Endothelial cell of umbilical vein (primary cell): ENCODE measurements around the gene APBB2. TPM values are rescaled to one million over a fixed set of nuclear protein-coding genes. Genes with fewer than 3 reads are reported as not detected.

ENCODE experiments used
- BruUV-seq: library from RNA; stranded (reverse); fragments of 400-500 nt; replicated peaks from 2 replicates; lab custom pipeline; 2021; lab: Mats Ljungman, UMichigan
- CTCF ChIA-PET: fragments of 300-600, 350-600 bp; sonication (Branson Sonifier 250); formaldehyde crosslinking; loops from one replicate; lab custom pipeline; 2021; ENCODE audit warnings: antibody characterized with exemption, inconsistent platforms; lab: Charles Lee
- POLR2A ChIA-PET: fragments of 300-600, 350-600 bp; sonication (Branson Sonifier 250); formaldehyde crosslinking; loops from one replicate; lab custom pipeline; 2021; ENCODE audit warnings: antibody characterized with exemption, inconsistent platforms; lab: Charles Lee
- DNase-seq: peaks from one replicate; pipeline ENCODE4 v3.0.0-alpha.2; 2011; ENCODE audit warnings: low read depth, low spot score
- FAIRE-seq: peaks from 2 replicates; lab custom pipeline; 2011; peaks lifted over from hg19 to GRCh38; lab: Jason Lieb, UNC
- H2AFZ ChIP-seq: 2 replicates; pipeline ENCODE4 v1.6.0; 2012; ENCODE audit warnings: low read depth, low read length, control low read depth, inconsistent platforms
- H3K27ac ChIP-seq: 2 replicates; pipeline ENCODE4 v1.5.1; 2011; ENCODE audit warnings: low read depth, mild to moderate bottlenecking, control low read depth, low read length, moderate library complexity; ENCODE audit not compliant: insufficient read depth
- H3K27me3 ChIP-seq, 2 experiments: 2 replicates each; pipeline versions ENCODE4 v1.6.0 to v1.6.1; 2011; ENCODE audit warnings: low read length in 2 of 2, mixed read lengths in 1 of 2; ENCODE audit not compliant: control insufficient read depth in 2 of 2, insufficient read depth in 2 of 2
- H3K36me3 ChIP-seq, 2 experiments: 2 replicates in 1 of 2; 3 replicates in 1 of 2; pipeline ENCODE4 v1.5.1; 2011; ENCODE audit warnings: low read length in 2 of 2, mild to moderate bottlenecking in 1 of 2, moderate library complexity in 1 of 2; ENCODE audit not compliant: control insufficient read depth in 2 of 2, insufficient read depth in 2 of 2; ENCODE audit errors: extremely low read depth in 1 of 2
- H3K4me1 ChIP-seq: 3 replicates; pipeline ENCODE4 v1.5.1; 2011; ENCODE audit warnings: mild to moderate bottlenecking, low read length; ENCODE audit not compliant: control insufficient read depth, insufficient read depth; ENCODE audit errors: extremely low read depth
- H3K4me2 ChIP-seq: 2 replicates; pipeline ENCODE4 v1.6.1; 2011; ENCODE audit warnings: low read length, control low read depth, mixed read lengths; ENCODE audit not compliant: insufficient read depth
- H3K4me3 ChIP-seq, 3 experiments: fragments of 200-600 bp in 1 of 3; sonication (generic), shearing (Covaris generic) in 1 of 3; replicated peaks in 1 of 3; 2 replicates each; pipeline ENCODE4 v1.5.1; 2011 to 2016; ENCODE audit warnings: control low read depth in 3 of 3, low read length in 3 of 3, mild to moderate bottlenecking in 2 of 3, inconsistent platforms in 1 of 3, low read depth in 1 of 3, moderate library complexity in 1 of 3; ENCODE audit not compliant: insufficient read depth in 1 of 3
- H3K79me2 ChIP-seq: 2 replicates; pipeline ENCODE4 v1.6.0; 2012; ENCODE audit warnings: low read length, inconsistent platforms; ENCODE audit not compliant: control insufficient read depth, insufficient read depth
- H3K9ac ChIP-seq: replicated peaks from 2 replicates; pipeline ENCODE3; 2011; ENCODE audit warnings: low read length, control low read depth; ENCODE audit not compliant: insufficient read depth; ENCODE audit errors: extremely low read depth
- H3K9me1 ChIP-seq: replicated peaks from 3 replicates; pipeline ENCODE4 v1.6.0; 2011; ENCODE audit warnings: mild to moderate bottlenecking, low read length; ENCODE audit not compliant: control insufficient read depth, insufficient read depth; ENCODE audit errors: extremely low read depth
- H3K9me3 ChIP-seq: replicated peaks from 2 replicates; pipeline ENCODE4 v1.5.1; 2012; ENCODE audit warnings: low read length, inconsistent platforms; ENCODE audit not compliant: control insufficient read depth, insufficient read depth
- H4K20me1 ChIP-seq: replicated peaks from 2 replicates; pipeline ENCODE3; 2011; ENCODE audit warnings: mild to moderate bottlenecking, low read length; ENCODE audit not compliant: control insufficient read depth, insufficient read depth; ENCODE audit errors: extremely low read depth
- CTCF ChIP-seq, 2 donors: IDR thresholded peaks; 1 replicate in 1 of 2; 2 replicates in 1 of 2; pipeline ENCODE4 v1.5.1; 2011; ENCODE audit warnings: low read length in 2 of 2, mild to moderate bottlenecking in 2 of 2, moderate library complexity in 2 of 2, control low read depth in 1 of 2, inconsistent platforms in 1 of 2, low read depth in 1 of 2; ENCODE audit not compliant: insufficient read depth in 1 of 2; ENCODE audit errors: extremely low read depth in 1 of 2
- EZH2 ChIP-seq: IDR thresholded peaks from 2 replicates; pipeline ENCODE4 v1.6.1; 2012; ENCODE audit warnings: borderline replicate concordance, low read depth, mild to moderate bottlenecking, moderate library complexity, low read length, inconsistent platforms; ENCODE audit not compliant: severe bottlenecking
- FOS ChIP-seq: IDR thresholded peaks from 2 replicates; pipeline ENCODE4 v1.6.1; 2011; ENCODE audit warnings: mild to moderate bottlenecking, low read length, moderate library complexity, borderline replicate concordance; ENCODE audit not compliant: insufficient read depth
- GATA2 ChIP-seq: IDR thresholded peaks from 2 replicates; pipeline ENCODE4 v1.7.0; 2011; ENCODE audit warnings: low read depth, mild to moderate bottlenecking, moderate library complexity, mixed read lengths, low read length; ENCODE audit not compliant: insufficient read length, insufficient read depth
- JUN ChIP-seq: IDR thresholded peaks from 2 replicates; pipeline ENCODE4 v1.6.1; 2011; ENCODE audit warnings: borderline replicate concordance, low read depth; ENCODE audit not compliant: insufficient read length, insufficient read depth
- MAX ChIP-seq: IDR thresholded peaks from 2 replicates; pipeline ENCODE4 v1.6.1; 2011; ENCODE audit not compliant: insufficient read depth, insufficient read length
- MYC ChIP-seq: IDR thresholded peaks from one replicate; pipeline ENCODE4 v1.6.1; 2011; ENCODE audit warnings: mild to moderate bottlenecking, low read depth, low read length
- POLR2A ChIP-seq: IDR thresholded peaks from 2 replicates; pipeline ENCODE4 v1.6.1; 2012; ENCODE audit warnings: low read depth, mild to moderate bottlenecking, control low read depth, low read length
- POLR2AphosphoS5 ChIP-seq: IDR thresholded peaks from 2 replicates; pipeline ENCODE4 v1.6.1; 2012; ENCODE audit warnings: low read depth, mild to moderate bottlenecking, control low read depth, low read length, moderate library complexity; ENCODE audit not compliant: insufficient read depth
- dilution Hi-C: fragments of 300-500 bp; cut with MboI; formaldehyde crosslinking; loops from one replicate; pipeline ENCODE4 v1.15.0; 2019; ENCODE audit warnings: low sequenced_read_pairs; ENCODE audit not compliant: extremely low pct_ligation_motif_present
- intact Hi-C: fragments of 100-400 bp; cut with micrococcal nuclease; formaldehyde crosslinking; loops from one replicate; pipeline ENCODE4 v1.10.0; 2022
- polyA plus RNA-seq, 4 experiments: library from polyadenylated mRNA; depleted of rRNA in 3 of 4; stranded (reverse) in 3 of 4; unstranded in 1 of 4; fragments of >200 nt; gene quantifications; 2 replicates each; pipeline versions ENCODE4 v1.2.1 to v1.2.3, GENCODE V29; 2011 to 2012; ENCODE audit warnings: missing spikeins in 1 of 4
- total RNA-seq: library from RNA; stranded (reverse); gene quantifications from 2 replicates; pipeline ENCODE4 v1.2.3, GENCODE V29; 2021

The APBB2 gene
- total and polyA plus RNA-seq, 2 donors (not counting 3 experiments of a cell fraction or from before 2014, with no cell fraction given): 79.8 to 124 TPM

DNA sequence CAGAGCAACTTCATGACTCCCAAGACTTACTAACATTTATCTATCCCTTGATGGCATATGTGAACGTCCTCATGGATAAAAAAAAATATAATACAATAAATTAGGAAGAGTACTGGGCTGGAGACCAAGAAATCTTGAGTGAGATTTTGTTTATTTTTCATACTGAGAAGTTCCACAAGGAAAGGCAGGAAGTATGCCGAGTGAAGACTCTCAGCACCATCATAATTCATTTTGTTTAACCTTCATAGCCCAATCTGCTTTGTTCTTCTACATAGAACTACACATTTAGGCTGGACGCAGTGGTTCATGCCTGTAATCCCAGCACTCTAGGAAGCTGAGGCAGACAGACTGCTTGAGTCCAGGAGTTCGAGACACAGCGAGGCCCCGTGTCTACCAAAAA, 266.3 kb downstream of the APBB2 start:
- FAIRE-seq: no peak

More for the DNA sequence above, 266.3 kb downstream of the APBB2 start:
- Histone ChIP-seq H4K20me1 (no peaks in the 10 kb centered on the region), H3K27me3 (no peaks in the 10 kb centered on the region), H3K9ac (no peak overlapping the region), H3K4me1 (peaks cover 5% of the 10 kb centered on the region), H3K9me1 (no peaks in the 10 kb centered on the region), H3K9me3 (no peaks in the 10 kb centered on the region), H3K36me3 (peaks cover 2 to 4% of the 10 kb centered on the region in 2 experiments), H3K27ac (no peak overlapping the region), H3K4me3 (no peak overlapping the region), H2AFZ (no peak overlapping the region), H3K79me2 (peaks cover 18% of the 10 kb centered on the region), H3K4me2 (no peak overlapping the region)
- ChIA-PET CTCF (interaction anchor here (1.7 kb wide), 1 partner anchor 10 kb away, joined by 8 read pairs; no protein-coding TSS in a partner anchor), POLR2A (no interaction called here)
- BruUV-seq: no TSS peak
- intact Hi-C loops (no loop called here), dilution Hi-C loops (loop anchor here (25.0 kb wide), 1 partner anchor 264 kb away; the partner anchor contains the start of gene APBB2)
- TF ChIP-seq CTCF (IDR thresholded peaks at IDR 0.05; ENCODE audit: extremely low read depth in 1 of 2, insufficient read depth in 1 of 2, low read depth in 1 of 2, low read length in 2 of 2): no peak
- no peak for TF ChIP-seq JUN
- no peak for TF ChIP-seq EZH2
- TF ChIP-seq GATA2: no peak
- no peak for TF ChIP-seq POLR2A
- no peak for TF ChIP-seq POLR2AphosphoS5
- no peak for TF ChIP-seq FOS
- TF ChIP-seq MYC: no peak
- TF ChIP-seq MAX: no peak
- DNase-seq: peak; percentile 29
